ENCODE results near the gene DDX54.
A peak's percentile ranks its signal among the peaks of the same experiment; 100 is the strongest.

DDX54 gene

DNA sequence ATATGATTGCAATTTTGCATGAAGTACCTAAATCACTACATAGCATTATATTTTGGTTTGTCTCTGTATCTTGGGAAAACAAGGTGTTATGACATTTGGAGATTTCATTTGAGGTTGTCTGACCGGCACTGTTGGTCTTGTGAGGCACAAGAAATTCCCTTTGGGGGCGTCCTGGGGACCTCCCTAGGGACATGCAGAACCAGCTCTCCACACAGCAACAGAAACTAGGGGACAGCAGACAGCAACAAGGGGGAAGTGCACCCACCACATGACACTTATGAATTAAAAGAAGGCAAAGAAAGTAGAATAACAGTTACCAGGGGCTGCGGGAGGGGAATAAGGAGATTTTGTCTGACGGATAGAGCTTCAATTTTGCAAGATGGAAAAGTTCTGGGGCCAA is 14.4 kb downstream of the DDX54 start:
- no peak overlapping the region for H3K9ac ChIP-seq (ENCODE audit: low read length)
- no peaks in the 10 kb centered on the region for H3K9me3 ChIP-seq (ENCODE audit: control insufficient read depth, insufficient read depth, low read depth, low read length)
- H3K27ac ChIP-seq (ENCODE audit: low read depth, low read length): no peak overlapping the region
- H3K4me3 ChIP-seq (ENCODE audit: low read depth, low read length): no peak overlapping the region
- H3K27me3 ChIP-seq (ENCODE audit: control insufficient read depth, insufficient read depth, low read length): no peaks in the 10 kb centered on the region
- no peaks in the 10 kb centered on the region for H3K4me1 ChIP-seq (ENCODE audit: control insufficient read depth, insufficient read depth, low read length)
- H3K36me3 ChIP-seq (ENCODE audit: control insufficient read depth, insufficient read depth, low read length): peaks cover 87% of the 10 kb centered on the region

DNA sequence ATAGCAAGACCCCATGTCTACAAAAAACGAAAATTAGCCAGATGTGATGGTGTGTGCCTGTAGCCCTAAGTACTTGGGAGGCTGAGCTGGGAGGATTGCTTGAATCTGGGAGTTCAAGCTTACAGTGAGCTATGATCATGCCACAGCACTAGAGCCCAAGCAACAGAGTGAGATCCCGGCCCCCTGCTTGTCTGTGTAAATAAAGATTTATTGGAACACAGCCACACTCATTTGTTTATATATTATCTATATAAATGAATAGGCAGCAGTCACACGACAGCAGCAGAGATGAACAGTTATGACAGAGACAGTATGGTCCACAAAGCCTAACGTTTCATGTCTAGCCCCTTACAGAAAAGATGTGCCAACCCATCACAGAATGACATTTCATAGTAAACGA is 14.8 kb downstream of the DDX54 start:
- Histone ChIP-seq H3K9ac (ENCODE audit: low read length) (no peak overlapping the region), H3K27me3 (ENCODE audit: control insufficient read depth, insufficient read depth, low read length) (no peaks in the 10 kb centered on the region), H3K9me3 (ENCODE audit: control insufficient read depth, insufficient read depth, low read depth, low read length) (no peaks in the 10 kb centered on the region), H3K4me3 (ENCODE audit: low read depth, low read length) (no peak overlapping the region), H3K27ac (ENCODE audit: low read depth, low read length) (no peak overlapping the region), H3K4me1 (ENCODE audit: control insufficient read depth, insufficient read depth, low read length) (no peaks in the 10 kb centered on the region), H3K36me3 (ENCODE audit: control insufficient read depth, insufficient read depth, low read length) (peaks cover 91% of the 10 kb centered on the region)

DNA sequence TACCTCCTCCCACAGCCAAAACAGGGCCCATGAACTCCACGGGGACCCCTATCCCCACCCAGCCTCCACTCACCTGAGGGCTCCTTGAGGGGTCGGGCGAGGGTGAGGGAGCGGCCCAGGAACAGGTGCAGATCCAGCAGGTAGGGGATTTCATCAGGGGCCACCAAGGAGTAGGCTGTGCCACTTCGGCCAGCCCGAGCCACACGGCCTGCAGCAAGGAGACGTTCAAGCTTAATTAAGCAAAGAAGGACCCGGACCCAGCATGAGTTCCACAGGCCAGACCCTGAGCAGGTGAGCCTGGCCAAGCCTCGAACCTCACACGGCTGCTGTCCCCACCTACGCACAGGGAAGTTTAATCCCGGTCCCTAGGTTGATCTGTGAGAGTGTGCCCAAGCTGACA is 15.6 kb downstream of the DDX54 start:
- no peaks in the 10 kb centered on the region for H3K27me3 ChIP-seq (ENCODE audit: control insufficient read depth, insufficient read depth, low read length)
- no peak overlapping the region for H3K27ac ChIP-seq (ENCODE audit: low read depth, low read length)
- no peak overlapping the region for H3K4me3 ChIP-seq (ENCODE audit: low read depth, low read length)
- no peak overlapping the region for H3K9ac ChIP-seq (ENCODE audit: low read length)
- H3K4me1 ChIP-seq (ENCODE audit: control insufficient read depth, insufficient read depth, low read length): no peaks in the 10 kb centered on the region
- no peaks in the 10 kb centered on the region for H3K9me3 ChIP-seq (ENCODE audit: control insufficient read depth, insufficient read depth, low read depth, low read length)
- H3K36me3 ChIP-seq (ENCODE audit: control insufficient read depth, insufficient read depth, low read length): peaks cover 95% of the 10 kb centered on the region

DNA sequence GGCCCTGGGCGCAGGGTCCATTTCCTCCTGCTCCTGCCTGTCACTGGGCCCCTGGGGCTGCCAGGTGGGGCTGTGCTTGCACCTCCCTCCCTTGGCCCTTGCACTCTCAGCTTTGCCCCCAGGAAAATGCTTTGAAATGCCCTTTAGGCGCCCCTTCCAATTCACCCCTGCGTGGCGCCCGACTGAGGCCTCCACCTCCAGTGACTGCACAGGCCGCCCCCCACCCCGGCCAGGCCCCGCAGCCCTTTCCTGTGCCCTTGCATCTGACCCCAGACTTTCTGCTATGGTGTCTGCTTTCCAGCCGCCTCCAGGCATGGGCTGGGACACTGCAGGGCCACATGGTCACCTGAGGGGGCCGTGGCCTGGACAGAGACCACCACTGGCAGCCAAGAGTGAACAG is 17.4 kb downstream of the DDX54 start:
- Histone ChIP-seq H3K9me3 (ENCODE audit: control insufficient read depth, insufficient read depth, low read depth, low read length) (no peaks in the 10 kb centered on the region), H3K27me3 (ENCODE audit: control insufficient read depth, insufficient read depth, low read length) (no peaks in the 10 kb centered on the region), H3K27ac (ENCODE audit: low read depth, low read length) (no peak overlapping the region), H3K4me1 (ENCODE audit: control insufficient read depth, insufficient read depth, low read length) (no peaks in the 10 kb centered on the region; the same call in 1 of the 2 replicates), H3K36me3 (ENCODE audit: control insufficient read depth, insufficient read depth, low read length) (peaks cover 92% of the 10 kb centered on the region), H3K9ac (ENCODE audit: low read length) (no peak overlapping the region), H3K4me3 (ENCODE audit: low read depth, low read length) (no peak overlapping the region)

DNA sequence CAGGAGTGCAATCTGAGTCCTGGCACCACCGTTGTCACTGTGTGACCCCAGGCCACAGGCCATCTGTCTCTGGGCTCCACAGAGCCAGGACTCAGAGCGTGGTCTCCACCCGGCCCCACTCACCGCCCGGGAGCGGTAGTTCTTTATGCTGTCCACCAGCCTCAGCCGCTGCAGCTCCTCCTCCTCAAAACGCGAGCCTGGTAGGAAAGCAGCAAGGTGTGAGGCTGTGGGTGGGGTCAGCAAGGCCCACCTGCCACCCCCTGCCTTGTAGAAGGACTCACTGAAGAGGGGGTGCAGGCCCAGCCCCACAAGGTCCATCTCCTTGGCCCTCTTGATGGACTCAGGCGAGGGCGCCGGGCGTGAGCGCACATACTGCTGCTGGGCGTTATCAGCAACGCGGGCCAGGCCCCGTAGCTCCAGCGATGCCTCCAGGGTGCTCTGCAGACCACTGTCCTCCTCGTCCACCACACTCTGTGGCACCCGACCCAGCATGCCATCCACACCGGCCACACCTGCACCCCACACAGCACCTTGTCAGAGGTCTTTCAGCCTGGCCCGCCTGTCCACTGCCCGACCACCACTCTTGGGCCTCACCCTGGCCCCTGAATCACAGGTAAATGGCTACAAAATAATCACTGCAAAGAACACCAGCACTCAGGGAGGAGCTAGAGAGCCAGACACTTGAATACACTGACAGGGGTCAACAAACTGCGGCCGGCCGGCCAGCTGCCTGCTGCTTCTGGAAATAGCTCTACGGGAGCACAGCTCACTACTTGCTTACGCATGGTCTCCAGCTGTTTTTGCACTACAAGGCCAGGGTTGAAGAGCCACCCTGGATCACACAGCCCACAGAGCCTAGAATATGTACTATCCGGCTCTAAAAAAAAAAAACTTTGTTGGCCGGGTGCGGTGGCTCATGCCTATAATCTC is 19.5 kb downstream of the DDX54 start:
- Histone ChIP-seq H3K4me1 (ENCODE audit: control insufficient read depth, insufficient read depth, low read length) (peaks cover 10% of the 10 kb centered on the region), H3K36me3 (ENCODE audit: control insufficient read depth, insufficient read depth, low read length) (peaks cover 81% of the 10 kb centered on the region), H3K9me3 (ENCODE audit: control insufficient read depth, insufficient read depth, low read depth, low read length) (no peaks in the 10 kb centered on the region), H3K27ac (ENCODE audit: low read depth, low read length) (no peak overlapping the region; the same call in 1 of the 2 replicates), H3K9ac (ENCODE audit: low read length) (peak overlapping the region; percentile 14), H3K4me3 (ENCODE audit: low read depth, low read length) (no peak overlapping the region), H3K27me3 (ENCODE audit: control insufficient read depth, insufficient read depth, low read length) (no peaks in the 10 kb centered on the region)

DNA sequence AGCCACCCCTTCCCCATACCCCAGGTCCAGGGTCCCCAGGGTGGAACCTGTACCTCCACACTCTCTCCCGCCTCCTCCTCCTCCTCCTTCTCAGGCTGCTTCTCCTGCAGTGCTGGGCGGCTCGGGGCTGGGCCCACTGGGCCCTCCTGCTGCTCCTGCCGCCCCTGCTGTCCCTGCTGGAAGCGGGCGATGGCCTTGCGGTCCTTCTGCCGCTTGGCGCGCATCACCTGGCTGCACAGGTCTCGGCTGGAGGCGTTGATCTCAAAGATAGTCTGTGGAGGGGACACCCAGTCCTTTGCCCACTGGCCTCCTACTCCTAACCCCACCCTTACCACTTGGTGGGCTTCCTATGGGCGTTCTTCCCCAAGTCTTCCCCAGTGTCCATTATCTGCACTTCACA is 21.3 kb downstream of the DDX54 start:
- Histone ChIP-seq H3K4me3 (ENCODE audit: low read depth, low read length) (no peak overlapping the region), H3K36me3 (ENCODE audit: control insufficient read depth, insufficient read depth, low read length) (peaks cover 83% of the 10 kb centered on the region), H3K9ac (ENCODE audit: low read length) (no peak overlapping the region), H3K27ac (ENCODE audit: low read depth, low read length) (no peak overlapping the region), H3K9me3 (ENCODE audit: control insufficient read depth, insufficient read depth, low read depth, low read length) (no peaks in the 10 kb centered on the region), H3K4me1 (ENCODE audit: control insufficient read depth, insufficient read depth, low read length) (peaks cover 10% of the 10 kb centered on the region), H3K27me3 (ENCODE audit: control insufficient read depth, insufficient read depth, low read length) (no peaks in the 10 kb centered on the region)

DNA sequence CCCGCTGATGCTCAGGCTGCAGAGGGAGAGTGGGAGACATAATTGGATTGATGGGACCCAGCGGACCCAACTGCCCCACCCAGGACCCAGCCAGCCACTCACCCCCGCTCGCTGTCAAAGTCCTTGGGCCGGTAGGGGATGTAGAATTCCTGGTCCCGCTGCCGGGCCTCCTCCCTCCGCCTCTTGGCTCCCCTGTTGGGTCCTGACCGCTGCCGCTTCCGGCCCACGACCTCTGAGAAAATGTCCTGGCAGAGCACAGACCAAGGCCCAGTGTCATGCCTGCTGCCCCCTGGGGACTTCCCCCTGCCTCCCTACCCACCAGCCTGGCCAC is 22.3 kb downstream of the DDX54 start:
- Histone ChIP-seq H3K27me3 (ENCODE audit: control insufficient read depth, insufficient read depth, low read length) (no peaks in the 10 kb centered on the region), H3K9me3 (ENCODE audit: control insufficient read depth, insufficient read depth, low read depth, low read length) (no peaks in the 10 kb centered on the region), H3K4me1 (ENCODE audit: control insufficient read depth, insufficient read depth, low read length) (peaks cover 10% of the 10 kb centered on the region), H3K9ac (ENCODE audit: low read length) (no peak overlapping the region), H3K27ac (ENCODE audit: low read depth, low read length) (no peak overlapping the region), H3K4me3 (ENCODE audit: low read depth, low read length) (no peak overlapping the region), H3K36me3 (ENCODE audit: control insufficient read depth, insufficient read depth, low read length) (peaks cover 83% of the 10 kb centered on the region)

DNA sequence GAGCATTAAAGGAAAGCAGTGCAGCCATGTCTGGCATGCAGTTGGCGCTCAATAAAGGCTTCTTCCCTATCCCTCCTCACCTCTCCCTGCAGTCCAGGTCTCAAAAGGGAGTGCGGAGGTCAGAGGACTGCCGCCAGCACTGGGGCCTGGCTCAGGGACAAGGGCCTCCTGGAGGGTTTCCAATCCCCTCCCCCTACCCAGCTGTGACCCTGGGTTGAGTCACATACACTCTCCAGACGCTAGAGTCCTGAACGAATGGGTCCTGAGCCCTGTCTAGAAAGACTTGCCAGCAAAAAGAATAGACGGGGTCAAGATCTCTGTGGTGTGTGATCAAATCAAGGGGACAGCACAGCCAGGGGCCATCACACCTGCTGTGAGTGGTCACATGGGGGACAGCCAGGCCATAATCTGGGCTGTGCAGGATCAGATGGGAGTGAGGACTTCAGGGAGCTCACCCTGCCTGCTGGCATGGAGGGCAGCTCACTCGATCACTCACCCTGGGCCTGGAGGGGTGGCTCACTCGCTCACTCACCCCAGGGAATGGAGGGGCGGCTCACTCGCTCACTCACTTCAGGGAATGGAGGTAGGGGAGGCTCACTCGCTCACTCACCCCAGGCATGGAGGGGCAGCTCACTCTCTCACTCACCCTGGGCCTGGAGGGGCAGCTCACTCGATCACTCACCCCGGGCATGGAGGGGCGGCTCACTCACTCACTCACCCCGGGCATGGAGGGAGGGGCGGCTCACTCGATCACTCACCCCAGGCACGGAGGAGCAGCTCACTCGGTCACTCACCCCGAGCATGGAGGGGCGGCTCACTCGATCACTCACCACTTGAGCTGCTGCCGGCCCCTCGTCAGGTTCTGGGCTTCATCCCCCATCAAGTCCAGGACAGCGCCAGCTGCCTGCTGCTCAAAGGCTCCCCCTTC is 22.9 kb downstream of the DDX54 start:
- Histone ChIP-seq H3K4me3 (ENCODE audit: low read depth, low read length) (peak overlapping the region; percentile 12; the same call in 1 of the 2 replicates), H3K4me1 (ENCODE audit: control insufficient read depth, insufficient read depth, low read length) (peaks cover 10% of the 10 kb centered on the region), H3K36me3 (ENCODE audit: control insufficient read depth, insufficient read depth, low read length) (peaks cover 83% of the 10 kb centered on the region), H3K9me3 (ENCODE audit: control insufficient read depth, insufficient read depth, low read depth, low read length) (no peaks in the 10 kb centered on the region), H3K27ac (ENCODE audit: low read depth, low read length) (no peak overlapping the region), H3K9ac (ENCODE audit: low read length) (peak overlapping the region; percentile 2), H3K27me3 (ENCODE audit: control insufficient read depth, insufficient read depth, low read length) (no peaks in the 10 kb centered on the region)

DNA sequence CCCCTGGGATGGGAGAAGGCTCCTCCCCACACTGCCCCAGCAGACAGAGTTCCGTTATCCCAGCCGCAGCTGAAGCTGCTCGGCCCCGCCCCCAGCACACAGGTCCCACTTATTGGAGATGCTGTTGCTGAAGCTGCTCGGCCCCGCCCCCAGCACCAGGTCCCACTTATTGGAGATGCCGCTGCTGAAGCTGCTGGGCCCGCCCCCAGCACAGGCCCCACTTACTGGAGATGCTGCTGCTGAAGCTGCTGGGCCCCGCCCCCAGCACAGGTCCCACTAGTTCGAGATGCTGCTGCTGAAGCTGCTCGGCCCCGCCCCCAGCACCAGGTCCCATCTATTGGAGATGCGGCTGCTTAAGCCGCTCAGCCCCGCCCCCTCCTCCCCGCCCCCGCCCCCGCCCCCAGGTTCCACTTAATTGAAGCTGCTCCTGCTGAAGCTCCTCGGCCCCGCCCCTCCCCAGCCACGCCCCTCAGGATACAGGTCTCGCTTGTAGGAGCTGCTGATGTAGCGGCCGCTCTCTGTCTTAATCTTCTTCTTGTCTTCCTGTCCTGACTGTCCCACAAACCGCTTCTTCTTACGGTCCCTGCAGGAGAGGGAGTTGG is 23.8 kb downstream of the DDX54 start:
- no peaks in the 10 kb centered on the region for H3K27me3 ChIP-seq (ENCODE audit: control insufficient read depth, insufficient read depth, low read length)
- H3K36me3 ChIP-seq (ENCODE audit: control insufficient read depth, insufficient read depth, low read length): peaks cover 75% of the 10 kb centered on the region
- H3K4me1 ChIP-seq (ENCODE audit: control insufficient read depth, insufficient read depth, low read length): peaks cover 10% of the 10 kb centered on the region
- peak overlapping the region; percentile 12; the same call in 1 of the 2 replicates for H3K4me3 ChIP-seq (ENCODE audit: low read depth, low read length)
- H3K9ac ChIP-seq (ENCODE audit: low read length): no peak overlapping the region
- H3K27ac ChIP-seq (ENCODE audit: low read depth, low read length): no peak overlapping the region
- no peaks in the 10 kb centered on the region for H3K9me3 ChIP-seq (ENCODE audit: control insufficient read depth, insufficient read depth, low read depth, low read length)

DNA sequence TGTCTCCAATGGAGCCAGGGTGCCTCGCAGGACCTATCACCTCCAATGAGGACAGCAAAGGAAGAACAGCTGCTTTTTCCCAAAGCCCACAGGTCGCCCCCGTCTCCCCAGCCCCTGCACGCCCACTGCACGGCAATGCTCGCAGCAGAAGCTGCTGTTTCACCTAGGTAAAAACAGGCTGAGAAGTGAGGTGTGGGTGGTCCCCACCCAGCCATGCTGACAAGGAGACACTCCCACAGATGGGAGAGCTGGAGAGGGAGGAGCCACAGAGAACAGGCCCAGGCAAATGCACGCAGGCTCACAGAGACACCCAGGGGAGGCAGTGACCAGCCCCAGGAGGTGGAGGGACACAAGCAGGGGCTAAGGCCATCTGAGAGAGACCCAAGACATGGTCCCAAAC is 25.3 kb downstream of the DDX54 start:
- H3K27ac ChIP-seq (ENCODE audit: low read depth, low read length): no peak overlapping the region
- peaks cover 12% of the 10 kb centered on the region for H3K27me3 ChIP-seq (ENCODE audit: control insufficient read depth, insufficient read depth, low read length)
- peaks cover 10% of the 10 kb centered on the region for H3K4me1 ChIP-seq (ENCODE audit: control insufficient read depth, insufficient read depth, low read length)
- no peak overlapping the region for H3K9ac ChIP-seq (ENCODE audit: low read length)
- no peaks in the 10 kb centered on the region for H3K9me3 ChIP-seq (ENCODE audit: control insufficient read depth, insufficient read depth, low read depth, low read length)
- no peak overlapping the region for H3K4me3 ChIP-seq (ENCODE audit: low read depth, low read length)
- peaks cover 60% of the 10 kb centered on the region for H3K36me3 ChIP-seq (ENCODE audit: control insufficient read depth, insufficient read depth, low read length)

Data from HUES6 (cell line).